ENCODE results near the gene MGLL. TPM values are rescaled to one million over a fixed set of nuclear protein-coding genes. Genes with fewer than 3 reads are reported as not detected.

Gene MGLL
- total RNA-seq, 4 donors from 2014 or later, result 36.7 to 146 (median 73.5) TPM

DNA sequence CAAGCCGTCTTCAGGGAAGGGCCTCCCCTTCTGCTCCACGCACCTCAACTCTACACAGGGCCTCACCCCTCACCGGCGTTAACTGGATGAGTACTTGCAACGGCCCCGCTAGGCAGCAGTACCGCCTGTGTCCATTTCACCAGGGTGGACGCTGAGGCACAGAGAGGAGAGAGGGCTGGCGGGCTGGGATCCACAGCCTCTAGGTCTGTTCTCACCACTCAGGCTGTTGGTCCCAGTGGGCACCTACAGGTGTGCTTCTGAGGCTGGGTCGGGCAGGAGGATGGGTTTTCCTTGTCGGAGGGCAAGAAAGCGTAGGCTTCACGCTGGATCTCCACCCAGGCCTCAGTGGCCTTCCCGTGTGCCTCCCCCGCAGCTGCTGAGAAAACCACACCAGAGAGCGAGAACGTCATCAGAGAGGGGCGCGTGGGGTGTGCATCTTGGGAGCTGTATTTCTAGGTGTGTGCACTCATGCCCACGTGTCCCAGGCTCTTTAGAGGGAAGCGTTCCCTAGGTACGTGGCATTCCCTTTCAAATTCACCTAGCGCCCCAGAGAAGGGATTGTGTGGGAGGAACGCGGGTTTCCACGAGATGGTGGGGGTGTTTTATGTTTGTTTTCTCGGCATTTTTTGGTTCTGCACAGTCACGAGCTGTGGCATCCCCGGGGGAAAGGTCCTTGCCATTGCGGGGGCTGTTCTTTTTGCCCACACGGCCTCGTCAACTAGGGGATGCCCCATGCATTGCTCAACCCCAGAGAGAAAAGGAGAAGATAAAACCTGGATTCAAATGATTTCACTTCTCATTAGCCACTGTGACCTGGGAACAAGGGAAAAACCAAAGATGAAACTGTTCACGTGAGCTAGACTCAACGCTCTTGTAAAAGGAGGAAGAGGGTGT lies 67.7 kb downstream of the MGLL start:
- intact Hi-C loops (cut with DNase I), result no loop called here

DNA sequence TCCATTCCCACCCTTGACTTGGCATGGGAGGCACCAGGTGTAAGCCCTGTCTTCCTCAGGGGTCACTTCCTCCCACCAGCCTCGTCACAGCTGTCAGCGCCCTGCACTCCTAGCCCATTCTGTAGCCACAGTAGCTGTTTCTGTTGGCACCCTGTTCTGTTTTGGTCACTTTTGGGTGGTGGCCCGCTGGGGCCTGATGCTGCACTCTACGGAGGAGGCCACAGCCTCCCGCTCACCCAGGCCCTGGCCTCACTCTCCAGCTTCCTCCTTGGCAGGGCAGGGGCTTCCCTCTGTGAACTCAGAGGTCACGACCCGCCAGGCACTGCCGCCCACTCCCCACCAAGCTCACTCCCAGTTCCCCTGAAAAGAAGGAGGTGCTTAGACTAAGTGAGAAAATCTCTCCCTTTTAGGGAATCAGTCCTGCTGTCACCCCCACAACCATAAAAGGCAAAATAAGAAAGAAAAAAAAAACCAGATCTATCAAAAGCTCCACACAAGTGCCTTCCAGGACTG lies 68.4 kb downstream of the MGLL start:
- Histone ChIP-seq H3K27me3 (no peaks in the 10 kb centered on the region), H3K4me3 (no peak overlapping the region), H3K27ac (peak overlapping the region in 1 of 4 donors; percentile 44), H3K36me3 (peaks cover 0 to 32% (median 0%) of the 10 kb centered on the region in 3 donors), H3K9me3 (no peaks in the 10 kb centered on the region), H3K4me1 (peaks cover 0 to 26% (median 8%) of the 10 kb centered on the region in 3 donors)
- 84 to 87% methylated on average over 6 of the region's 8 CpGs for WGBS, 2 donors
- no peak for DNase-seq
- TF ChIP-seq POLR2A (IDR thresholded peaks at IDR 0.05), result no peak
- intact Hi-C loops (cut with DNase I), result no loop called here

More for the DNA sequence above, 67.7 kb downstream of the MGLL start:
- 73 to 88% methylated on average over 21 to 29 of the region's 34 CpGs for WGBS, 2 donors
- H3K36me3 ChIP-seq, result peaks cover 0 to 37% (median 0%) of the 10 kb centered on the region in 3 donors
- peaks cover 0 to 19% (median 3%) of the 10 kb centered on the region in 3 donors for H3K4me1 ChIP-seq
- no peak overlapping the region for H3K4me3 ChIP-seq
- no peak overlapping the region for H3K27ac ChIP-seq
- H3K9me3 ChIP-seq, result no peaks in the 10 kb centered on the region
- no peak for DNase-seq
- TF ChIP-seq POLR2A (IDR thresholded peaks at IDR 0.05), result no peak
- TF ChIP-seq, protein P1, sequence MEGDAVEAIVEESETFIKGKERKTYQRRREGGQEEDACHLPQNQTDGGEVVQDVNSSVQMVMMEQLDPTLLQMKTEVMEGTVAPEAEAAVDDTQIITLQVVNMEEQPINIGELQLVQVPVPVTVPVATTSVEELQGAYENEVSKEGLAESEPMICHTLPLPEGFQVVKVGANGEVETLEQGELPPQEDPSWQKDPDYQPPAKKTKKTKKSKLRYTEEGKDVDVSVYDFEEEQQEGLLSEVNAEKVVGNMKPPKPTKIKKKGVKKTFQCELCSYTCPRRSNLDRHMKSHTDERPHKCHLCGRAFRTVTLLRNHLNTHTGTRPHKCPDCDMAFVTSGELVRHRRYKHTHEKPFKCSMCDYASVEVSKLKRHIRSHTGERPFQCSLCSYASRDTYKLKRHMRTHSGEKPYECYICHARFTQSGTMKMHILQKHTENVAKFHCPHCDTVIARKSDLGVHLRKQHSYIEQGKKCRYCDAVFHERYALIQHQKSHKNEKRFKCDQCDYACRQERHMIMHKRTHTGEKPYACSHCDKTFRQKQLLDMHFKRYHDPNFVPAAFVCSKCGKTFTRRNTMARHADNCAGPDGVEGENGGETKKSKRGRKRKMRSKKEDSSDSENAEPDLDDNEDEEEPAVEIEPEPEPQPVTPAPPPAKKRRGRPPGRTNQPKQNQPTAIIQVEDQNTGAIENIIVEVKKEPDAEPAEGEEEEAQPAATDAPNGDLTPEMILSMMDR (IDR thresholded peaks at IDR 0.05), result no peak
- H3K27me3 ChIP-seq, result no peaks in the 10 kb centered on the region

DNA sequence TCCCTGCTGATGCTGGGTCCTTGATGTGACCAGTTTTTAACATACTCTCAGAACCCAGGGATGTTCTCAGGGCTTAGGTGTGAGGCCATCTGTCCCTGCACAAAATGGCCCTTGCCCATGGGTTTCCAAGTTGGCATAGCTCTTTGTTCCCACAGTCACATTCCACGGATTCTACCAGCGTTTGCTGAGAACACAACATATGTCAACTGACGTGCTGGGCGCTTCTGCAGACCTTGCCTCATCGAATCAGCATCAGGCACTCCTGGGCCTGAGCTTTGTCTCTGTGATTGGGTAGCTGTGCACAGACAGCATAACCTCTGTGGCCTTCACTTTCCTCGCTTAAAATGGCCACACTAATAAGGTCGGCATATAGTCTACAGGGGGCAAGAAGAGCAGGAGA lies 69.0 kb downstream of the MGLL start:
- peaks cover 0 to 32% (median 0%) of the 10 kb centered on the region in 3 donors for H3K36me3 ChIP-seq
- H3K9me3 ChIP-seq, result no peaks in the 10 kb centered on the region
- no peak overlapping the region for H3K4me3 ChIP-seq
- 71 to 79% methylated on average over 4 to 7 of the region's 7 CpGs for WGBS, 2 donors
- H3K27ac ChIP-seq, result no peak overlapping the region
- TF ChIP-seq, protein P1 (IDR thresholded peaks at IDR 0.05), result no peak
- no peak for TF ChIP-seq POLR2A (IDR thresholded peaks at IDR 0.05)
- no peaks in the 10 kb centered on the region for H3K27me3 ChIP-seq
- no peak for DNase-seq
- H3K4me1 ChIP-seq, result peaks cover 6 to 32% (median 14%) of the 10 kb centered on the region in 3 donors
- intact Hi-C loops (cut with DNase I), result no loop called here

DNA sequence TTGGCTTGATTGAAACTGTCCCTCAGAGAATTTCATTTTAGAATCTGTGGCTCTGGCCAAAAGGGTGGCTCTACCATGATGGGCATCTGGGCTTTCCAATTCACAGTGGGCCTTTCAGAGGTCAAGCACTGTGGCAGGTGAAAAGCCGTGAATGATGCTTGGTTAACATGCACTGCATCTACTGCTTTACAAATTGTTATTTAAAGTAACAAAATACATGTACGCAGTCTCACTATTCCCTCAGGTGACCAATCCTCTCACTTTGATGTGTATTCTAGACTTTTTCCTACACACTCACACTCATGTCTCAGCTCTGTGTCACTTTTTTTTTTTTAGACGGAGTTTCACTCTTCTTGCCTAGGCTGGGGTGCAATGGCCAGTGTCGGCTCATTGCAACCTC lies 70.5 kb downstream of the MGLL start:
- WGBS, 2 donors, result 85 to 91% methylated on average over 4 of the region's 4 CpGs
- Histone ChIP-seq H3K4me3 (no peak overlapping the region), H3K27me3 (no peaks in the 10 kb centered on the region), H3K4me1 (peaks cover 10 to 48% (median 28%) of the 10 kb centered on the region in 3 donors), H3K36me3 (peaks cover 0 to 32% (median 0%) of the 10 kb centered on the region in 3 donors), H3K9me3 (no peaks in the 10 kb centered on the region), H3K27ac (no peak overlapping the region)
- no peak for TF ChIP-seq POLR2A (IDR thresholded peaks at IDR 0.05)
- TF ChIP-seq, protein P1 (IDR thresholded peaks at IDR 0.05), result no peak
- DNase-seq, result no peak
- intact Hi-C loops (cut with DNase I), result no loop called here

DNA sequence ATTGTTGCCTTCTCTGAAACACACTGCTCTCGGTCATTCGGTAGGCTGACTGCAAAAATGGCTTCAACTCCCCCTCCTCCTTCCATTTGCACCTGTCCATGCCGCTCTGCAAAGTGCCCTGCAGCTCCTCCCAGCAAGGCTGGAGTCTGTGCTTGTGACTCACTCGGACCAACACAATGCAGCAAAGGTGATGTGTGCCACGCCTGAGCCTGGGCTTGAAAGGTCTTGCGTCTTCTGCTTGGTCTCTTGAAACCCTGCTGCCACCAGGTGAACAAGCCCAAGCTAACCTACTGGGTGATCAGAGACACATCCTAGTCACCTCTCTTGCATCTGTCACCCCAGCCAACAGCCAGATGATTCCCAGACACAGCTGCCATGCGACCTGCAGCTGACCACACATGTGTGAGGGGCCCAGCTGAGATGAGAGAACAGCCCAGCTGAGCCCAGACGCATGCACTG lies 71.1 kb downstream of the MGLL start:
- WGBS, 2 donors, result 49 to 80% methylated on average over 4 to 8 of the region's 8 CpGs
- H3K4me3 ChIP-seq, result no peak overlapping the region
- no peaks in the 10 kb centered on the region for H3K9me3 ChIP-seq
- H3K4me1 ChIP-seq, result peaks cover 13 to 54% (median 31%) of the 10 kb centered on the region in 3 donors
- peak overlapping the region in 1 of 4 donors; percentile 37 for H3K27ac ChIP-seq
- no peaks in the 10 kb centered on the region for H3K27me3 ChIP-seq
- H3K36me3 ChIP-seq, result peaks cover 0 to 32% (median 0%) of the 10 kb centered on the region in 3 donors
- TF ChIP-seq, protein P1 (IDR thresholded peaks at IDR 0.05), result no peak
- no peak for TF ChIP-seq POLR2A (IDR thresholded peaks at IDR 0.05)
- intact Hi-C loops (cut with DNase I), result no loop called here
- DNase-seq, result no peak

Data from esophagus squamous epithelium (tissue), 5 donors.